Measurements from ENCODE around the gene OST4.

DNA sequence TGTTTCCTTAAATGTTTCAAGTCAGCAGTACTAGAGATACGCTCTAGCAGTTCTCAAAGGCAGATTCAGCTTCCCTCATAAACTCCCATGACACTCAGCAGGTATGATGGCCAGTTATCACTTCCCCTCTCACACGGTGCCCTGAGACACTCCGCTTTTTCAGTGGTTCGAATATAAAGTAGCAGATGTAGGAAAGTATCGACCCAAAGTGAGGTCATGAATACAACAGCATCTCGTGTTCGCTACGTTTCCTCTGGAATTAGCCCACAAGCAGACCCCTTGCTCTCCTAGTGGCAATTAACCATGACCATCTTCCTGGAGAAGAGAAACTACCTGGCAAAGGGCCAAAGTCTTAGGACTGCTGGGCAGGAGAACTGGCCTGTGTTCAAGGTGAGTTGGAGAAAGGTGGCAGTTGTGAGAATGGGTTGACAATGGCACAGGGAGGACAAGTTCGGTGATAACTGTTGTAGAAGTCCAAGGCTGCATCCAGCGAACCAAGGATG lies 29.2 kb downstream of the OST4 start:
- TF ChIP-seq, protein P1, sequence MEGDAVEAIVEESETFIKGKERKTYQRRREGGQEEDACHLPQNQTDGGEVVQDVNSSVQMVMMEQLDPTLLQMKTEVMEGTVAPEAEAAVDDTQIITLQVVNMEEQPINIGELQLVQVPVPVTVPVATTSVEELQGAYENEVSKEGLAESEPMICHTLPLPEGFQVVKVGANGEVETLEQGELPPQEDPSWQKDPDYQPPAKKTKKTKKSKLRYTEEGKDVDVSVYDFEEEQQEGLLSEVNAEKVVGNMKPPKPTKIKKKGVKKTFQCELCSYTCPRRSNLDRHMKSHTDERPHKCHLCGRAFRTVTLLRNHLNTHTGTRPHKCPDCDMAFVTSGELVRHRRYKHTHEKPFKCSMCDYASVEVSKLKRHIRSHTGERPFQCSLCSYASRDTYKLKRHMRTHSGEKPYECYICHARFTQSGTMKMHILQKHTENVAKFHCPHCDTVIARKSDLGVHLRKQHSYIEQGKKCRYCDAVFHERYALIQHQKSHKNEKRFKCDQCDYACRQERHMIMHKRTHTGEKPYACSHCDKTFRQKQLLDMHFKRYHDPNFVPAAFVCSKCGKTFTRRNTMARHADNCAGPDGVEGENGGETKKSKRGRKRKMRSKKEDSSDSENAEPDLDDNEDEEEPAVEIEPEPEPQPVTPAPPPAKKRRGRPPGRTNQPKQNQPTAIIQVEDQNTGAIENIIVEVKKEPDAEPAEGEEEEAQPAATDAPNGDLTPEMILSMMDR (IDR thresholded peaks at IDR 0.05): no peak
- TF ChIP-seq POLR2AphosphoS5 (IDR thresholded peaks at IDR 0.05; ENCODE audit: insufficient read depth in 1 of 2, low read depth in 1 of 2) (no peak), POLR2A (IDR thresholded peaks at IDR 0.05) (no peak)

All from vagina (tissue), 2 donors.